GM19328 (cell line): ENCODE measurements around the gene FTO.

ENCODE experiments used
- ATAC-seq: cut with Tn5 transposase; IDR thresholded peaks from one replicate; pipeline ENCODE4 v1.9.1; 2021; ENCODE audit warnings: mild to moderate bottlenecking, moderate library complexity; ENCODE audit not compliant: unreplicated experiment

The FTO gene

GRCh38 chr16:54140057-54140787 is 436.3 kb downstream of the FTO start:
- ATAC-seq = no peak

GRCh38 chr16:54140788-54141136 is 436.8 kb downstream of the FTO start:
- no peak for ATAC-seq

DNA sequence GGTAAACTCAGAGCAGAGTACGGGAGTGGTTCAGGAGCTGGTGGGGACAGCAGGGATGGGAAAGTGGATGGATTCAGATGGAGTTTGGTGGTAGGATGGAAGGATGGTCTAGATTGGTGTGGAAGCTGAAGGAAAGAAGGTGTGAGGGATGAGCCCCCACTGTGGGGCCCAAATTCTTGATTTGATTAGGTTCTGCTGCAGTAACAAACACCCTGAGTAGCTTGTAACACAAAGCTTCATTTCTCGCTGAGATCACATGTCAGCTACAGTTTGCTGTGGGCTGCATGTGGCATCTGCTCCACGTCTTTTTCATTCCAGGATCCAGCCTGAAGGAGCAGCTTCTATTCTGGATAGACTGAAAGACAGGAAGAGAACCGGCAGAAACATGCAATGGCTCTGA is 438.8 kb downstream of the FTO start:
- no peak for ATAC-seq

DNA sequence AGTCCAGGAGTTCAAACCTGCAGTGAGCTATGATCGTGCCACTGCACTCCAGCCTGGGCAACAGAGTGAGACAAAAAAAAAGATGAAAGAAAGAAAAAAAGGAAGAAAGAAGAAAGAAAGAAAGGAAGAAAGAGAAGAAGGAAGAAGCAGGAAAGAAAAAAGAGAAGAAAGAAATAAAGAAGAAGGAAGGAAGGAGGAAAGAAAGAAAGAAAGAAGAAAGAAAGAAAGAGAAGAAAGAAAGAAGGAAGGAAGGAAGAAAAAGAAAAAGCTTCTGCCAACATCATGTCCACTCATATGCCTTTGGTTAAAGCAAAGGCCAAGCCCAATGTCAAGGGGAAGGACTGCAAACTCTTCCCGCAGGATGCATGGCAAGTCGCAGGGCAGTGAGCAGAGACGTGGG is 439.5 kb downstream of the FTO start:
- no peak for ATAC-seq

GRCh38 chr16:54143934-54144571 is 440.1 kb downstream of the FTO start:
- no peak for ATAC-seq

DNA sequence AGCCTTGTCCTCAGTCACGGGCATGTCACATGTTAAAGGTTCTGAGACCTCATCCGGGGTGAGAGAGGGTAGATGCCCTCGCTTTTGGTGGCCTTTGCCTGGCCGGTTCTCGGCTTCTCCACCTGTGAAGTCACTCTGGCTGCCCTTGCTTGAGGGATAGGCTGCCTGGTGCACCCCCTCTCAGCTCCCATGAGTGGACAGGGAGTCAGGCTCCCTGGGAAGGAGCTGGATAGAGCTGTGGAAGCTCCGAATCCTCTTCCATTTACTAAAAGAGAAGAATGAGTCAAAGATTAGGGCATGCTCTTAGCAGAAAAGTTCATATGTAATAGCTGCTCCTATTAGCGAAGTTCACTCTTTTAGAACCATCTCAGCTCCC is 440.6 kb downstream of the FTO start:
- ATAC-seq = no peak

DNA sequence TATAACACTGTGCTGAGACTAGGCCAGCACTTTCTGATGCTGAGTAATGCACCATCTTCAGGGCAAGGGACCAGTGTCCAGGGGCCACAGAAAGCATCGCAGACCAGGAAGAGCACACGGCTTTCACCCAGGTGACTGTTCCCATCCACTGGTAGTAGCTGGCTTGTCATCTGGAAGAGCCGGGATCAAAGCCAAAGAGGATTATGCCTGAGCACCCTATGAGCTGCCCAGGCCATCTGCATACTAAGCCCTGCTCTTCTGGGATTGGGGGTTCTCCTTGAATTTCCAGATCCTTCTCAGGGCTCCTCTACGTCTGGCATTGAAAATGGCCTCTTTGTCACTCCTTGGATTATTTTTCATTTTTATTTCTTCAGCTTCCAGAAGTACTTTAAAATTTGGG is 441.9 kb downstream of the FTO start:
- no peak for ATAC-seq

GRCh38 chr16:54148974-54149373 is 445.0 kb downstream of the FTO start:
- no peak for ATAC-seq

GRCh38 chr16:54150861-54151260 is 446.9 kb downstream of the FTO start:
- no peak for ATAC-seq

DNA sequence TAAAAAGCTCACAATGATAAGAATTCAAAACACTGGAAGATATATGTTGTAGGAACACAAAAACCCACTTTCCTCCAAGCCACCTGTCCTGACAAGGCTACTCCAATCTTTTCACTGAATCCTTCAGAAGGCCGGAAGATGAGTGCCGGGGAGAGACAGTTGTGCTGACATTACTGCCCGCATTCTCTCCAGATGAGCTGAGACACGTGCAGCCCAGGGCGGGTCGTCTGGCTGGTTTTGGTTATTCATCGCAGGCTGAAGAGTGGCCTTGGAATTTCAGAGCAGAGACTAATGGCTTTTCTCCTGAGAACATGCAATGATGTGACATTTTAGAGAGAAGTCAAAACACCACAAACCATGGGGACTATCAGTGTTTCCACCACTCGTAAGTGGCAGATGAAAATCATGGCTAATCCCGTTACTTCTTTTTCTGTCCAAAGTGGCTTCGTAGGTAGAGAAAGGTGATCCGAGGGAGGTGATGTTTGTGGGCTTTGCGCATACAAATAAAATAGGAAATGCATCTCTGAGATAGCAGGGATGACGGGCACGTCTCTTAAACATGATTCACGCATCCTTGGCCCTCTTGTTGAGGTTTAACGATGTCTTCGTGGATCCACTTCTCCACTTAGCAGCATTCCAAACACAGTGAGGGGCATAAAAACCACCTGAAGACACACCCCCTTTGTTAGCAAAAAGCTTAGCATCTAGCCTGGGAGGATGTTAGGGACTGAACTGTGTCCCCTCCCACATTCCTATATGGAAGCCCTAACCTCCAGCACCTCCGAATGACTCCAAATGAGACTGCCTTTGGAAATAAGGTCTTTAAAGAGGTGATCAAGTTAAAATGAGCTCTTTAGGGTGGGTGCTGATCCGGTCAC is 448.6 kb downstream of the FTO start:
- no peak for ATAC-seq

DNA sequence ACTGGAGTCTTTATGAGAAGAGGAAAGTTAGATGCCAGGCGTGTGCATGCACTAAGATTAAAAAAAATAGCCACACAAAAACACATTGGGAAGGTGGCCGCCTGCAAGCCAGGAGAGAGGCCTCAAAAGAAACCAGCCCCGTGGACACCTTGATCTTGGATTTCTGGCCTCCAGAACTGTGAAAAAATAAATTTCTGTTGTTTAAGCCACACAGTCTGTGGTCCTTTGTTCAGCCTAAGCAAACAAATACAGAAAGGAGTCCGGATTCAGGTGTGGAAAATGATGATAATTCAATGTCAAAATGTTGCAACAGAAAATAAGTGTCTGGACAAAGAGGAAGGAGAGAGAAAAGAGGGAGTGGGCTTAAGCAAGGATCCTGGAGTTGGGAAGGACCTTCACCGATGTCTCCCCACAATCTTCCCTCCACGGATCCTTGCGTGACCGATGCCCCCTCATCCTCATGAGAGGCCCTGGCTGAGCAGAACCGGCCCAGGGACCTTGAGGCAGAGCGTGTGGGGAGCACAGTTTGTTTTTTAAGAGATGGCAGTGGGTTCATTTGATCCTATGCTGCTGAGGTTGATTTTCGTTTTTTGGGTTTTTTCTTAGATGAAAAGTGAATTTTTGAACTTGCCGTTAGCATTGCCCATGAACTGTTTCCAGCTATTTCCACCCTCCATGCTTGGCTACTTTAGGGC is 449.4 kb downstream of the FTO start:
- no peak for ATAC-seq

GRCh38 chr16:54156349-54156748 is 452.4 kb downstream of the FTO start:
- ATAC-seq = no peak

- ATAC-seq = no peak
Measured at GRCh38 chr16:54158986-54159385, 455.0 kb downstream of the FTO start.

- no peak for ATAC-seq
Measured at GRCh38 chr16:54159490-54160080, 455.6 kb downstream of the FTO start.

- no peak for ATAC-seq
Measured at GRCh38 chr16:54160252-54160860, 456.4 kb downstream of the FTO start.

DNA sequence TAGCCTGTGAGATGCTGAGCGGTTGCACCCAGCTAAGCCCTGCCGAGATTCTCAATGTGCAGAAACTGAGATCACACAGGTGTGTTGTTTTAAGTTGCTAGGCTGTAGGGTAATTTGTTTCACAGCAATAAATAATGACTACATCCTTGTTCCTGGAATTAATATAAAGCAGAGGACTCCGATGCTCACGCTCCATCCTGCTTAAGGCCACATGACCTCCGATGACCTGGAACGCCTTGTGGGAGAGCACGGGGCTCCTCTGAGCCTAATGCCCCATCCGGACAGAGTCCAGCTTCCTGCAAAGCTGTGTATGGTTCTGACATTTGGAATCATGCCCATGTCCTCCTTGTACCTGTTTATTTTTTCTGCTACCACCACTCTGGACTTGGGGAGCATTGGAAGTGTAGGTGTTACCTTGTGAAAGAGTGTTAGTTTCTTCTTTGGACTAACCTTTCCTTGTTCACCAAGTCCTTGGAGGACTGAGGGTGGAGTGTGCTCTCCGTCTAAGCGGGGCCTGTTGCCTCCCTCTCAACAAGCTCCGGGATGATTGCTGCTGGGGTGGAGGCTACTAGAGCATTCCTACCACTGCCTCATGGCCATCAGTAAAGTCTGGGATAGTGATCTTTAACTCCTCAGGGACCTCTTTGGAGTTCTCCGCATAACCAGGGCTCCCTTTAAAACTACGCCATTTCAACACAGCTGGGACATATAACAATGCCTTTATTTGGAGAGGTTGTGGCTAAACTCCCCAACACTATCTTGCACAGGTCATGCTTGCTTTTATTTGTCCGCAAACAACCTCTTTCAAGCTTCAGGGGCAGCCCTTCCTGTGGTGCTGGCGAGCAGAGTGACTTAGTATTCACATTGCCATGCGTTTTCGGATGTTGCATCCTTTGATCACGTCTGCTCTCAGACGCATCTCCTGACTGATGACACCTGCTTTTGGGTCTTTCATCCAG is 457.3 kb downstream of the FTO start:
- no peak for ATAC-seq

GRCh38 chr16:54163197-54163843 is 459.4 kb downstream of the FTO start:
- no peak for ATAC-seq

- ATAC-seq = no peak
Measured at GRCh38 chr16:54164789-54165173, 460.8 kb downstream of the FTO start.
